HG02885 (cell line): ENCODE results near the gene CELF4.

Experiments used
- ATAC-seq: cut with Tn5 transposase; IDR thresholded peaks from one replicate; pipeline ENCODE4 v1.9.1; 2021; ENCODE audit warnings: mild to moderate bottlenecking; ENCODE audit not compliant: unreplicated experiment, poor library complexity

Gene CELF4

GRCh38 chr18:37276111-37276890, 289.3 kb downstream of the CELF4 start:
- ATAC-seq: no peak

- no peak for ATAC-seq
These were observed 290.3 kb downstream of the CELF4 start for GRCh38 chr18:37275237-37275741.

- ATAC-seq: no peak
These were observed 291.0 kb downstream of the CELF4 start for GRCh38 chr18:37274309-37275236.

- no peak for ATAC-seq
These were observed 292.8 kb downstream of the CELF4 start for GRCh38 chr18:37272841-37273240.

GRCh38 chr18:37272226-37272625, 293.4 kb downstream of the CELF4 start:
- no peak for ATAC-seq

- ATAC-seq: no peak
These were observed 294.9 kb downstream of the CELF4 start for GRCh38 chr18:37270666-37271052.

- no peak for ATAC-seq
These were observed 295.4 kb downstream of the CELF4 start for GRCh38 chr18:37270038-37270665.

GRCh38 chr18:37266290-37266689, 299.3 kb downstream of the CELF4 start:
- peak; percentile 48 for ATAC-seq

GRCh38 chr18:37265382-37265781, 300.2 kb downstream of the CELF4 start:
- ATAC-seq: no peak

GRCh38 chr18:37264956-37265355, 300.6 kb downstream of the CELF4 start:
- ATAC-seq: no peak

- no peak for ATAC-seq
These were observed 303.6 kb downstream of the CELF4 start for GRCh38 chr18:37261988-37262387.

- no peak for ATAC-seq
These were observed 304.3 kb downstream of the CELF4 start for GRCh38 chr18:37261246-37261840.

GRCh38 chr18:37260367-37261093, 305.1 kb downstream of the CELF4 start:
- no peak for ATAC-seq

GRCh38 chr18:37259711-37260110, 305.9 kb downstream of the CELF4 start:
- no peak for ATAC-seq

- no peak for ATAC-seq
These were observed 306.8 kb downstream of the CELF4 start for GRCh38 chr18:37258819-37259218.

- no peak for ATAC-seq
These were observed 307.5 kb downstream of the CELF4 start for GRCh38 chr18:37258131-37258530.

GRCh38 chr18:37254973-37255372, 310.6 kb downstream of the CELF4 start:
- no peak for ATAC-seq

- ATAC-seq: no peak
These were observed 311.3 kb downstream of the CELF4 start for GRCh38 chr18:37254236-37254754.
